B cell (primary cell): ENCODE results near the gene SOX6. TPM values are rescaled to one million over a fixed set of nuclear protein-coding genes. Genes with fewer than 3 reads are reported as not detected.

ENCODE experiments used
- ATAC-seq: fragments of 200-7000 bp; cut with Tn5 transposase; one replicate; pipeline ENCODE4 v1.10.0; 2021; ENCODE audit warnings: low read depth, mild to moderate bottlenecking, moderate number of reproducible peaks, moderate library complexity
- CTCF ChIA-PET: fragments of 350-600 bp; sonication (Branson Sonifier 250); formaldehyde crosslinking; loops from one replicate; lab custom pipeline; 2021; ENCODE audit warnings: antibody characterized with exemption, inconsistent platforms; lab: Charles Lee
- POLR2A ChIA-PET: fragments of 350-600 bp; sonication (Branson Sonifier 250); formaldehyde crosslinking; loops from one replicate; lab custom pipeline; 2021; ENCODE audit warnings: antibody characterized with exemption; lab: Charles Lee
- DNase-seq: peaks from one replicate; pipeline ENCODE4 v3.0.0; 2013
- H2AFZ ChIP-seq: 2 replicates; pipeline ENCODE4 v1.6.1; 2012; ENCODE audit warnings: mild to moderate bottlenecking, low read depth, low read length; ENCODE audit not compliant: insufficient read depth, poor library complexity, severe bottlenecking
- H3K27ac ChIP-seq, 2 donors: 1 replicate in 1 of 2; 2 replicates in 1 of 2; pipeline ENCODE4 v1.5.1; 2012 to 2013; ENCODE audit warnings: low read length in 2 of 2, mild to moderate bottlenecking in 2 of 2, moderate library complexity in 1 of 2
- H3K27me3 ChIP-seq, 4 experiments: fragments of 200-600 bp in 1 of 4; sonication (generic) in 1 of 4; replicated peaks in 1 of 4; 1 replicate in 2 of 4; 2 replicates in 2 of 4; pipeline versions ENCODE4 v1.6.1 to v1.7.0; 2013 to 2016; ENCODE audit warnings: low read length in 3 of 4, mild to moderate bottlenecking in 2 of 4, mixed read lengths in 1 of 4, moderate library complexity in 1 of 4; ENCODE audit not compliant: insufficient read depth in 4 of 4, control insufficient read depth in 3 of 4; ENCODE audit errors: control extremely low read depth in 1 of 4
- H3K36me3 ChIP-seq, 2 experiments: replicated peaks in 1 of 2; 1 replicate in 1 of 2; 2 replicates in 1 of 2; pipeline versions ENCODE4 v1.6.1 to v1.7.1; 2013; ENCODE audit warnings: low read length in 1 of 2; ENCODE audit not compliant: insufficient read depth in 2 of 2, control insufficient read depth in 1 of 2; ENCODE audit errors: control extremely low read depth in 1 of 2, extremely low read depth in 1 of 2
- H3K4me1 ChIP-seq, 2 donors: fragments of 200-600 bp in 1 of 2; sonication (generic) in 1 of 2; 1 replicate in 1 of 2; 2 replicates in 1 of 2; pipeline versions ENCODE4 v1.5.1 to v1.6.1; 2013 to 2017; ENCODE audit warnings: low read length in 2 of 2; ENCODE audit not compliant: control insufficient read depth in 2 of 2, insufficient read depth in 2 of 2
- H3K4me2 ChIP-seq: replicated peaks from 2 replicates; pipeline ENCODE3; 2012; ENCODE audit warnings: mild to moderate bottlenecking, low read depth, low read length; ENCODE audit not compliant: poor library complexity, severe bottlenecking
- H3K4me3 ChIP-seq, 5 experiments: fragments of 200-600 bp in 1 of 5; sonication (generic) in 1 of 5; 1 replicate in 3 of 5; 2 replicates in 2 of 5; pipeline versions ENCODE4 v1.5.1 to v1.7.0; 2011 to 2016; ENCODE audit warnings: low read length in 4 of 5, mild to moderate bottlenecking in 4 of 5, low read depth in 2 of 5, control low read depth in 1 of 5, moderate library complexity in 1 of 5; ENCODE audit not compliant: insufficient read depth in 1 of 5; ENCODE audit errors: control extremely low read depth in 1 of 5, extremely low read depth in 1 of 5
- H3K79me2 ChIP-seq: fragments of 200-600 bp; sonication (generic); one replicate; pipeline ENCODE4 v1.6.0; 2016; ENCODE audit warnings: low read length; ENCODE audit not compliant: control insufficient read depth, insufficient read depth
- H3K9ac ChIP-seq: fragments of 200-600 bp; sonication (generic); 2 replicates; pipeline ENCODE4 v1.6.1; 2017; ENCODE audit warnings: mild to moderate bottlenecking, low read length, moderate library complexity
- H3K9me3 ChIP-seq, 3 donors: one replicate each; pipeline versions ENCODE4 v1.6.1 to v1.7.1; 2013; ENCODE audit warnings: low read length in 2 of 3; ENCODE audit not compliant: control insufficient read depth in 2 of 3, insufficient read depth in 1 of 3; ENCODE audit errors: control extremely low read depth in 1 of 3
- H4K20me1 ChIP-seq: 2 replicates; pipeline ENCODE4 v1.6.0; 2012; ENCODE audit warnings: mild to moderate bottlenecking, low read length; ENCODE audit not compliant: insufficient read depth, control insufficient read depth, poor library complexity, severe bottlenecking
- H3K27ac Mint-ChIP-seq: one replicate; pipeline ENCODE4 v1.8.0; 2021; ENCODE audit warnings: mixed read lengths
- H3K27me3 Mint-ChIP-seq: one replicate; pipeline ENCODE4 v1.8.0; 2021; ENCODE audit warnings: mixed read lengths
- H3K4me1 Mint-ChIP-seq: one replicate; pipeline ENCODE4 v1.8.0; 2021; ENCODE audit warnings: mixed read lengths
- H3K4me3 Mint-ChIP-seq: one replicate; pipeline ENCODE4 v1.8.0; 2021; ENCODE audit warnings: mixed read lengths
- H3K9me3 Mint-ChIP-seq: one replicate; pipeline ENCODE4 v1.8.0; 2022; ENCODE audit warnings: mixed read lengths; ENCODE audit not compliant: insufficient read depth
- CTCF ChIP-seq: fragments of 200-600 bp; IDR thresholded peaks from one replicate; pipeline ENCODE4 v1.8.0; 2022; ENCODE audit warnings: antibody characterized with exemption, mild to moderate bottlenecking
- EZH2 ChIP-seq: IDR thresholded peaks from 2 replicates; pipeline ENCODE4 v1.6.1; 2012; ENCODE audit warnings: borderline replicate concordance, low read depth, mild to moderate bottlenecking, moderate library complexity, low read length; ENCODE audit not compliant: insufficient read depth, poor library complexity, severe bottlenecking
- WGBS: methylation state at CpG from one replicate; pipeline ENCODE4 v1.1.5; 2013; ENCODE audit warnings: missing lambda C conversion rate; ENCODE audit not compliant: insufficient coverage; 5-methylcytosine and 5-hydroxymethylcytosine counted together
- intact Hi-C: fragments of 100-400 bp; cut with micrococcal nuclease; formaldehyde crosslinking; loops from one replicate; pipeline ENCODE4 v1.10.0; 2022
- polyA plus RNA-seq: library from polyadenylated mRNA; depleted of rRNA; stranded (reverse); fragments of >200 nt; gene quantifications from 2 replicates; pipeline ENCODE4 v1.2.3, GENCODE V29; 2012
- total RNA-seq, 2 donors: library from RNA; stranded (reverse); fragments of 120-200 nt in 1 of 2; gene quantifications; 1 replicate in 1 of 2; 2 replicates in 1 of 2; pipeline versions ENCODE4 v1.2.3 to v1.2.4, GENCODE V29; 2013 to 2022

Gene SOX6
- total and polyA plus RNA-seq, 2 donors (not counting 1 experiment from before 2014, with no cell fraction given): not detected

- POLR2A ChIA-PET: no interaction called here
- no peak for DNase-seq
- WGBS: no CpG with 5 or more reads among the region's 1 CpG
- Histone ChIP-seq H3K27ac (no peak overlapping the region), H3K4me3 (no peak overlapping the region), H3K4me1 (no peaks in the 10 kb centered on the region), H2AFZ (no peak overlapping the region), H4K20me1 (no peaks in the 10 kb centered on the region), H3K4me2 (no peak overlapping the region), H3K79me2 (no peaks in the 10 kb centered on the region), H3K9ac (no peak overlapping the region), H3K9me3 (no peaks in the 10 kb centered on the region), H3K27me3 (no peaks in the 10 kb centered on the region), H3K36me3 (no peaks in the 10 kb centered on the region)
- CTCF ChIA-PET: no interaction called here
- intact Hi-C loops: no loop called here
- Mint-ChIP-seq H3K9me3 (no peaks in the 10 kb centered on the region), H3K4me3 (no peak overlapping the region), H3K27me3 (no peaks in the 10 kb centered on the region), H3K27ac (no peak overlapping the region), H3K4me1 (no peaks in the 10 kb centered on the region)
- no peak for TF ChIP-seq CTCF
- no peak for TF ChIP-seq EZH2
- no peak for ATAC-seq
These were observed 234.5 kb downstream of the SOX6 start for GRCh38 chr11:16121853-16122252.

- H3K9me3 Mint-ChIP-seq: no peaks in the 10 kb centered on the region
- no peaks in the 10 kb centered on the region for H3K4me1 Mint-ChIP-seq
- ChIA-PET POLR2A (no interaction called here), CTCF (no interaction called here)
- no peak overlapping the region for H3K9ac ChIP-seq
- no peak overlapping the region for H3K4me3 Mint-ChIP-seq
- intact Hi-C loops: no loop called here
- H2AFZ ChIP-seq: no peak overlapping the region
- TF ChIP-seq CTCF: no peak
- no peak for TF ChIP-seq EZH2
- no peak overlapping the region for H3K4me2 ChIP-seq
- no peaks in the 10 kb centered on the region for H4K20me1 ChIP-seq
- no peak overlapping the region for H3K27ac ChIP-seq
- no peaks in the 10 kb centered on the region for H3K79me2 ChIP-seq
- no peaks in the 10 kb centered on the region for H3K36me3 ChIP-seq
- no peaks in the 10 kb centered on the region for H3K27me3 Mint-ChIP-seq
- no peaks in the 10 kb centered on the region for H3K9me3 ChIP-seq
- no peak overlapping the region for H3K27ac Mint-ChIP-seq
- no peaks in the 10 kb centered on the region for H3K4me1 ChIP-seq
- no peaks in the 10 kb centered on the region for H3K27me3 ChIP-seq
- ATAC-seq (no peak), DNase-seq (no peak)
- no peak overlapping the region for H3K4me3 ChIP-seq
These were observed 236.3 kb downstream of the SOX6 start for GRCh38 chr11:16120008-16120407.
